GM18858 (cell line): ENCODE results near the gene NKX2-3.
A peak's percentile ranks its signal among the peaks of the same experiment; 100 is the strongest.

Experiments used
- ATAC-seq: cut with Tn5 transposase; IDR thresholded peaks from one replicate; pipeline ENCODE4 v1.9.1; 2021; ENCODE audit not compliant: unreplicated experiment

Gene NKX2-3

GRCh38 chr10:99537989-99538917 lies 5.5 kb downstream of the NKX2-3 start:
- ATAC-seq: no peak

GRCh38 chr10:99539120-99539519 lies 6.4 kb downstream of the NKX2-3 start:
- ATAC-seq: no peak

- ATAC-seq: no peak
Observed at GRCh38 chr10:99539820-99540219, 7.1 kb downstream of the NKX2-3 start.

- ATAC-seq: no peak
Observed at GRCh38 chr10:99540306-99540656, 7.5 kb downstream of the NKX2-3 start.

- no peak for ATAC-seq
Observed at GRCh38 chr10:99540657-99541531, 8.2 kb downstream of the NKX2-3 start.

- ATAC-seq: no peak
Observed at GRCh38 chr10:99544322-99544721, 11.6 kb downstream of the NKX2-3 start.

GRCh38 chr10:99548041-99548530 lies 15.3 kb downstream of the NKX2-3 start:
- ATAC-seq: no peak

GRCh38 chr10:99551158-99551557 lies 18.4 kb downstream of the NKX2-3 start:
- no peak for ATAC-seq

- ATAC-seq: no peak
Observed at GRCh38 chr10:99551616-99552015, 18.9 kb downstream of the NKX2-3 start.

- no peak for ATAC-seq
Observed at GRCh38 chr10:99555371-99555770, 22.6 kb downstream of the NKX2-3 start.

- ATAC-seq: peak; percentile 84
Observed at GRCh38 chr10:99555825-99556523, 23.2 kb downstream of the NKX2-3 start.

- ATAC-seq: no peak
Observed at GRCh38 chr10:99557044-99557443, 24.3 kb downstream of the NKX2-3 start.

- ATAC-seq: no peak
Observed at GRCh38 chr10:99558708-99559107, 26.0 kb downstream of the NKX2-3 start.

- ATAC-seq: no peak
Observed at GRCh38 chr10:99560277-99561126, 27.8 kb downstream of the NKX2-3 start.

- no peak for ATAC-seq
Observed at GRCh38 chr10:99562631-99563030, 29.9 kb downstream of the NKX2-3 start.

- no peak for ATAC-seq
Observed at GRCh38 chr10:99564361-99564760, 31.6 kb downstream of the NKX2-3 start.

GRCh38 chr10:99565166-99565565 lies 32.4 kb downstream of the NKX2-3 start:
- no peak for ATAC-seq

GRCh38 chr10:99569253-99569939 lies 36.7 kb downstream of the NKX2-3 start:
- ATAC-seq: no peak

GRCh38 chr10:99569961-99570360 lies 37.2 kb downstream of the NKX2-3 start:
- no peak for ATAC-seq

- no peak for ATAC-seq
Observed at GRCh38 chr10:99571816-99572215, 39.1 kb downstream of the NKX2-3 start.
